Nephron (organoid): ENCODE measurements around the gene PPP2CA.

Source experiments
- H3K27ac Mint-ChIP-seq, 3 experiments: 2 replicates each; pipeline ENCODE4 v1.8.0; 2020; ENCODE audit warnings: mixed read lengths in 3 of 3, mild to moderate bottlenecking in 2 of 3, moderate library complexity in 1 of 3
- H3K27me3 Mint-ChIP-seq: 2 replicates; pipeline ENCODE4 v1.8.0; 2021; ENCODE audit warnings: low read depth, mild to moderate bottlenecking, moderate library complexity, mixed read lengths
- H3K36me3 Mint-ChIP-seq: 2 replicates; pipeline ENCODE4 v1.8.0; 2020; ENCODE audit warnings: low read depth, mixed read lengths
- H3K4me1 Mint-ChIP-seq: 2 replicates; pipeline ENCODE4 v1.8.0; 2020; ENCODE audit warnings: mixed read lengths
- H3K4me3 Mint-ChIP-seq, 3 experiments: 2 replicates each; pipeline ENCODE4 v1.8.0; 2020; ENCODE audit warnings: mild to moderate bottlenecking in 3 of 3, mixed read lengths in 3 of 3, moderate library complexity in 2 of 3
- H3K9me3 Mint-ChIP-seq: 2 replicates; pipeline ENCODE4 v1.8.0; 2020; ENCODE audit warnings: mixed read lengths
- TF ChIP-seq, protein P1 (sequence below), 3 experiments: fragments of 200-600 bp; sonication (generic); IDR thresholded peaks; one replicate each; pipeline ENCODE4 v1.5.0; 2021; ENCODE audit warnings: antibody characterized with exemption in 3 of 3; ENCODE audit not compliant: unreplicated experiment in 3 of 3

The PPP2CA gene

DNA sequence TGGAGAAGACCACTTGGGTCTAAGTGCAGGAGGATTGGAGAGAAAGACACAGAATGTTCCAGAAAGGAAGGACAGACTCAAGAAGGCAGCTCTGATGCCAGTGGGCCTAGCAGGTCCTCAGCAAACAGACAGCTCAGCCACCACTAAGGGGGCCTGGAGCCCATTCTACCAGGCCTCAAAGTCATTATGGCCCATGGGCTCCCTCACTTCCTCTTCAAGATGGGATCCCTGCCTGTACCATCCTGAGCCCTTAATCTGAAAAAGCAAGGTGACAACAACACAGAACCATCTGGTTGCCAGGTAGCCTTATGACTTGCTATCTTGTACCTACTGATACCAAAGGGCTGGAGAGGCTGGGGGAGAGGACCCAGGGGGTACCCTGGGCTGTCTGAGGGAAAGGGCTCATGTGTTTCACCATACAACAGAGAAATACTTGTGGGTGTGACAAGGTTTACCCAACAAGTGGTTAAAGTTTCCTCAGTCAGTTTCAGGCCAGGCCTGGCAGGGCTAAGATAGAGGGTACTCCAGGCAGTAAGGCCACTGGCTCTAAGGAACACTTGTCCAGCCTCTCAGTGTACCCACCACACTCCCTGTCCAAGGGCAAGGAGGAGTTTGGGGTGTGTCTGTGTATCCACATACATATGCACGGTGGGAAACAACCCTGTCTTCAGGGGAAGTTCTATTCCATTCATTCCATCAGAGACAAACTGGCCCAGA is 80.7 kb downstream of the PPP2CA start:
- H3K4me3 Mint-ChIP-seq = no peak overlapping the region
- H3K4me1 Mint-ChIP-seq = peaks cover 14% of the 10 kb centered on the region
- no peaks in the 10 kb centered on the region for H3K27me3 Mint-ChIP-seq
- peaks cover 37% of the 10 kb centered on the region for H3K36me3 Mint-ChIP-seq
- H3K27ac Mint-ChIP-seq = no peak overlapping the region
- TF ChIP-seq, protein P1, sequence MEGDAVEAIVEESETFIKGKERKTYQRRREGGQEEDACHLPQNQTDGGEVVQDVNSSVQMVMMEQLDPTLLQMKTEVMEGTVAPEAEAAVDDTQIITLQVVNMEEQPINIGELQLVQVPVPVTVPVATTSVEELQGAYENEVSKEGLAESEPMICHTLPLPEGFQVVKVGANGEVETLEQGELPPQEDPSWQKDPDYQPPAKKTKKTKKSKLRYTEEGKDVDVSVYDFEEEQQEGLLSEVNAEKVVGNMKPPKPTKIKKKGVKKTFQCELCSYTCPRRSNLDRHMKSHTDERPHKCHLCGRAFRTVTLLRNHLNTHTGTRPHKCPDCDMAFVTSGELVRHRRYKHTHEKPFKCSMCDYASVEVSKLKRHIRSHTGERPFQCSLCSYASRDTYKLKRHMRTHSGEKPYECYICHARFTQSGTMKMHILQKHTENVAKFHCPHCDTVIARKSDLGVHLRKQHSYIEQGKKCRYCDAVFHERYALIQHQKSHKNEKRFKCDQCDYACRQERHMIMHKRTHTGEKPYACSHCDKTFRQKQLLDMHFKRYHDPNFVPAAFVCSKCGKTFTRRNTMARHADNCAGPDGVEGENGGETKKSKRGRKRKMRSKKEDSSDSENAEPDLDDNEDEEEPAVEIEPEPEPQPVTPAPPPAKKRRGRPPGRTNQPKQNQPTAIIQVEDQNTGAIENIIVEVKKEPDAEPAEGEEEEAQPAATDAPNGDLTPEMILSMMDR (IDR thresholded peaks at IDR 0.05; ENCODE audit: unreplicated experiment in 3 of 3) = no peak
- H3K9me3 Mint-ChIP-seq = no peaks in the 10 kb centered on the region
